ENCODE data around the gene PACSIN3. TPM values are rescaled to one million over a fixed set of nuclear protein-coding genes. Genes with fewer than 3 reads are reported as not detected.

The PACSIN3 gene
- total and polyA plus RNA-seq, 2 of the 8 experiments (the other 6 are each of a cell fraction or from before 2014, with no cell fraction given): 23.8 to 47.2 TPM

- no peak for TF ChIP-seq CHD7 (IDR thresholded peaks at IDR 0.05; ENCODE audit: insufficient replicate concordance, low read length)
- TF ChIP-seq SP1 (IDR thresholded peaks at IDR 0.05; ENCODE audit: low read depth, low read length): no peak
- no peak for TF ChIP-seq POU5F1 (IDR thresholded peaks at IDR 0.05; ENCODE audit: low read depth, low read length)
- TF ChIP-seq SAP30 (IDR thresholded peaks at IDR 0.05; ENCODE audit: insufficient read depth, insufficient replicate concordance, low read length): no peak
Measured at GRCh38 chr11:47212938-47213337, 26.7 kb upstream of the PACSIN3 start (continued).
